GM12878 (cell line): Measurements from ENCODE around the gene MEN1. TPM values are rescaled to one million over a fixed set of nuclear protein-coding genes. Genes with fewer than 3 reads are reported as not detected.

Source experiments
- ATF3 ChIP-seq: IDR thresholded peaks from 2 replicates; pipeline ENCODE4 v1.6.1; 2011; ENCODE audit warnings: low read depth, mild to moderate bottlenecking, low read length, moderate library complexity, borderline replicate concordance; ENCODE audit errors: extremely low read depth
- ATF7 ChIP-seq: fragments of 450-650 bp; IDR thresholded peaks from 2 replicates; pipeline ENCODE4 v1.6.1; 2016; ENCODE audit warnings: low read depth, mild to moderate bottlenecking
- BACH1 ChIP-seq: fragments of 450-650 bp; IDR thresholded peaks from 2 replicates; pipeline ENCODE4 v1.6.1; 2017; ENCODE audit warnings: mild to moderate bottlenecking, borderline replicate concordance
- BRCA1 ChIP-seq: IDR thresholded peaks from 2 replicates; pipeline ENCODE4 v1.6.1; 2011; ENCODE audit warnings: low read depth, low read length, improper control_type of control experiment
- CEBPZ ChIP-seq: fragments of 150-350 bp; IDR thresholded peaks from 2 replicates; pipeline ENCODE4 v1.6.1; 2016; ENCODE audit warnings: low read depth, low read length
- FOXK2 ChIP-seq: fragments of 450-650 bp; IDR thresholded peaks from 2 replicates; pipeline ENCODE4 v1.6.1; 2017; ENCODE audit warnings: mild to moderate bottlenecking, moderate library complexity
- GATAD2B ChIP-seq: fragments of 450-650 bp; conservative IDR thresholded peaks from 2 replicates; pipeline ENCODE4 v1.6.1; 2017; ENCODE audit warnings: low read depth, mild to moderate bottlenecking, moderate library complexity
- JUNB ChIP-seq: IDR thresholded peaks from 2 replicates; pipeline ENCODE4 v1.6.1; 2016; ENCODE audit warnings: antibody characterized with exemption, mild to moderate bottlenecking
- LARP7 ChIP-seq: fragments of 450-650 bp; IDR thresholded peaks from 2 replicates; pipeline ENCODE4 v1.6.1; 2017; ENCODE audit warnings: mild to moderate bottlenecking
- PML ChIP-seq: IDR thresholded peaks from 2 replicates; pipeline ENCODE4 v1.6.1; 2012; ENCODE audit warnings: low read length, inconsistent platforms
- POLR2AphosphoS2 ChIP-seq: IDR thresholded peaks from 2 replicates; pipeline ENCODE4 v1.6.1; 2011; ENCODE audit warnings: low read depth, mild to moderate bottlenecking, low read length, improper control_type of control experiment, moderate library complexity
- RAD21 ChIP-seq: IDR thresholded peaks from 2 replicates; pipeline ENCODE4 v1.6.1; 2011; ENCODE audit warnings: mild to moderate bottlenecking, low read depth, low read length, moderate library complexity; ENCODE audit not compliant: insufficient read depth
- RBBP5 ChIP-seq: fragments of 200-600 bp; sonication (generic); conservative IDR thresholded peaks from 2 replicates; pipeline ENCODE4 v1.6.1; 2016
- SIN3A ChIP-seq: IDR thresholded peaks from 2 replicates; pipeline ENCODE4 v1.6.1; 2012; ENCODE audit warnings: low read depth, low read length, improper control_type of control experiment
- SKIL ChIP-seq: fragments of 450-650 bp; IDR thresholded peaks from 2 replicates; pipeline ENCODE4 v1.6.1; 2017; ENCODE audit warnings: mild to moderate bottlenecking, low read depth, inconsistent platforms; ENCODE audit not compliant: poor library complexity, severe bottlenecking
- SMAD5 ChIP-seq: IDR thresholded peaks from 2 replicates; pipeline ENCODE4 v1.6.1; 2016; ENCODE audit warnings: antibody characterized with exemption, low read depth
- SMARCA5 ChIP-seq: fragments of 450-650 bp; IDR thresholded peaks from 2 replicates; pipeline ENCODE4 v1.6.1; 2017; ENCODE audit warnings: mild to moderate bottlenecking
- TBL1XR1 ChIP-seq: IDR thresholded peaks from 2 replicates; pipeline ENCODE4 v1.6.1; 2012; ENCODE audit warnings: low read depth, low read length, improper control_type of control experiment
- TCF12 ChIP-seq: IDR thresholded peaks from 2 replicates; pipeline ENCODE4 v1.6.1; 2011; ENCODE audit warnings: low read depth, mild to moderate bottlenecking, low read length
- WRNIP1 ChIP-seq: IDR thresholded peaks from 2 replicates; pipeline ENCODE4 v1.6.1; 2011; ENCODE audit warnings: low read depth, low read length, improper control_type of control experiment, borderline replicate concordance
- ZNF24 ChIP-seq: fragments of 450-650 bp; IDR thresholded peaks from 2 replicates; pipeline ENCODE4 v1.6.1; 2017; ENCODE audit warnings: antibody characterized with exemption, mild to moderate bottlenecking
- ZNF687 ChIP-seq: fragments of 450-650 bp; IDR thresholded peaks from 2 replicates; pipeline ENCODE4 v1.6.1; 2017; ENCODE audit warnings: mild to moderate bottlenecking, moderate library complexity
- ZZZ3 ChIP-seq: IDR thresholded peaks from 2 replicates; pipeline ENCODE4 v1.6.1; 2011; ENCODE audit warnings: low read depth; ENCODE audit not compliant: control insufficient read depth, insufficient read length
- polyA plus RNA-seq, 11 experiments: library from polyadenylated mRNA; depleted of rRNA in 4 of 11; unstranded in 6 of 11; stranded (reverse) in 5 of 11; fragments of >200 nt; fragmentation: Nextera tagmentation in 4 of 11; fragmentation: Illumina TruSeq in 1 of 11; extraction: Ambion mirVana in 4 of 11; extraction: Trizol in 1 of 11; gene quantifications; 1 replicate in 1 of 11; 2 replicates in 10 of 11; pipeline versions ENCODE4 v1.2.1 to v1.2.3, GENCODE V29; 2011 to 2016; ENCODE audit warnings: inconsistent platforms in 2 of 11, missing spikeins in 2 of 11, low read depth in 1 of 11
- total RNA-seq, 4 experiments: library from RNA; depleted of rRNA in 3 of 4; stranded (reverse); fragments of >200 nt in 3 of 4; fragmentation: Illumina TruSeq in 1 of 4; extraction: Trizol in 1 of 4; gene quantifications; 2 replicates each; pipeline versions ENCODE4 v1.2.1 to v1.2.3, GENCODE V29; 2013 to 2021

The MEN1 gene
- total and polyA plus RNA-seq, 10 of the 15 experiments (the other 5 are each of a cell fraction or from before 2014, with no cell fraction given), result 2.5 to 39.7 (median 20.7) TPM

GRCh38 chr11:64772303-64773018 lies 37.9 kb downstream of the MEN1 start (continued):
- no peak for TF ChIP-seq ZNF687
- TF ChIP-seq CEBPZ, result no peak
- 0 out of 2 replicates have a peak, but pooled peaks have one; percentile 44 for TF ChIP-seq SMARCA5
- TF ChIP-seq FOXK2, result no peak
- no peak for TF ChIP-seq LARP7
- 0 out of 2 replicates have a peak, but pooled peaks have one; percentile 42 for TF ChIP-seq SIN3A
- TF ChIP-seq ATF7, result peak; percentile 97
- TF ChIP-seq SMAD5, result no peak
- no peak for TF ChIP-seq SKIL
- no peak for TF ChIP-seq ATF3
- TF ChIP-seq RBBP5, result no peak
- TF ChIP-seq WRNIP1, result no peak
- TF ChIP-seq GATAD2B, result no peak
- no peak for TF ChIP-seq TCF12
- TF ChIP-seq ZNF24, result no peak
- no peak for TF ChIP-seq RAD21
- peak; percentile 29; the same call in 1 of the 2 replicates for TF ChIP-seq TBL1XR1
- no peak for TF ChIP-seq POLR2AphosphoS2
- peak; percentile 47 for TF ChIP-seq JUNB
- TF ChIP-seq BRCA1, result no peak
- no peak for TF ChIP-seq ZZZ3
- no peak for TF ChIP-seq BACH1
- TF ChIP-seq PML, result no peak
